Stimulated activated naive CD4-positive, alpha-beta T cell (primary cell): ENCODE data around the gene TRAFD1.

ENCODE experiments used
- DNase-seq, 6 experiments: peaks; one replicate each; lab custom pipeline; 2025; lab: John Stamatoyannopoulos, UW

Gene TRAFD1

GRCh38 chr12:112178796-112179195 is 53.4 kb downstream of the TRAFD1 start:
- DNase-seq = no peak

GRCh38 chr12:112179341-112179740 is 54.0 kb downstream of the TRAFD1 start:
- DNase-seq = no peak

GRCh38 chr12:112179916-112180315 is 54.6 kb downstream of the TRAFD1 start:
- no peak for DNase-seq

GRCh38 chr12:112180422-112180821 is 55.1 kb downstream of the TRAFD1 start:
- DNase-seq = no peak

- DNase-seq = no peak
These were observed 57.1 kb downstream of the TRAFD1 start for GRCh38 chr12:112182499-112182898.

GRCh38 chr12:112183141-112184021 is 58.0 kb downstream of the TRAFD1 start:
- DNase-seq = no peak

- DNase-seq = no peak
These were observed 58.9 kb downstream of the TRAFD1 start for GRCh38 chr12:112184056-112184887.

GRCh38 chr12:112185093-112185923 is 59.9 kb downstream of the TRAFD1 start:
- no peak for DNase-seq

GRCh38 chr12:112188130-112188830 is 62.9 kb downstream of the TRAFD1 start:
- DNase-seq = no peak

GRCh38 chr12:112190231-112191025 is 65.1 kb downstream of the TRAFD1 start:
- DNase-seq = no peak

- DNase-seq = no peak
These were observed 65.8 kb downstream of the TRAFD1 start for GRCh38 chr12:112191201-112191600.

GRCh38 chr12:112191840-112192321 is 66.5 kb downstream of the TRAFD1 start:
- DNase-seq = no peak

GRCh38 chr12:112192475-112192874 is 67.1 kb downstream of the TRAFD1 start:
- DNase-seq = no peak

GRCh38 chr12:112194601-112195247 is 69.4 kb downstream of the TRAFD1 start:
- no peak for DNase-seq

- DNase-seq = no peak
These were observed 71.0 kb downstream of the TRAFD1 start for GRCh38 chr12:112196196-112196875.

GRCh38 chr12:112198120-112198733 is 72.9 kb downstream of the TRAFD1 start:
- peak in 5 of 6 experiments; percentile 5 to 40 (median 17) for DNase-seq

GRCh38 chr12:112199136-112199535 is 73.8 kb downstream of the TRAFD1 start:
- DNase-seq = no peak
